ENCODE data around the gene CD248. TPM values are rescaled to one million over a fixed set of nuclear protein-coding genes. Genes with fewer than 3 reads are reported as not detected.

The CD248 gene
- total RNA-seq, 1 experiment from 2014 or later = not detected

DNA sequence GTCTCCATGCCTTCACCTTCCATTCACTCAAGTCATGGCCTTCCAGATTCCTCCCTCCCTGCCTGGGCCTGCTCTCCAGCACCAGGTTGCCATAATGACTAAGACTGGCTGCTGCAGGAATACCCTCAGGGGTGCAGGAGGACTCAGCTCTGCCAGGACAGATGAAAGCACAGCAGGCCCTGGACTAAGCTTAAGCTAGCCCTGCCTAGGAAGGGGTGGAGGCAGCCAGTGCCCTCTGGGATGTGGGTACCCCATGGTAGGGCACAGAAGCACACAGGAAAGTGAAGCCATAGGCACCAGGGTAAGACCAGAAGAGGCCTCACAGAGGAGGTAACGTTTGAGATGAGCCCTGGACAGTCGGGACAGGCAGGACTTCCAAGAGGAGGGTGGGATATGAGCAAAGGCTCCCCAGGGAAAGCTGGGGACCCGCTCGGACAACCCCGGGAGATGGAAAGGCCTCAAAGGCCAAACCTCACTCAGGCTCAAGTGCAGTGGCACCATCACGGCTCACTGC is 22.4 kb upstream of the CD248 start:
- H3K36me3 ChIP-seq (ENCODE audit: low read depth) = no peaks in the 10 kb centered on the region
- peaks cover 24% of the 10 kb centered on the region; the same call in 1 of the 2 replicates for H3F3A ChIP-seq (ENCODE audit: insufficient read depth, low read depth)
- no peak overlapping the region for H2AFZ ChIP-seq
- H3K27me3 ChIP-seq (ENCODE audit: insufficient read depth, low read depth) = no peaks in the 10 kb centered on the region
- H3K9me2 ChIP-seq (ENCODE audit: insufficient read depth) = no peaks in the 10 kb centered on the region
- no TSS peak for BruUV-seq (replicated peaks)
- no peak overlapping the region for H3K27ac ChIP-seq
- H3K4me1 ChIP-seq (replicated peaks; ENCODE audit: insufficient read depth) = peaks cover 26% of the 10 kb centered on the region
- H3K4me2 ChIP-seq = no peak overlapping the region
- no peak for TF ChIP-seq EZH2 (IDR thresholded peaks at IDR 0.05; ENCODE audit: low read depth)
- TF ChIP-seq, protein P1, sequence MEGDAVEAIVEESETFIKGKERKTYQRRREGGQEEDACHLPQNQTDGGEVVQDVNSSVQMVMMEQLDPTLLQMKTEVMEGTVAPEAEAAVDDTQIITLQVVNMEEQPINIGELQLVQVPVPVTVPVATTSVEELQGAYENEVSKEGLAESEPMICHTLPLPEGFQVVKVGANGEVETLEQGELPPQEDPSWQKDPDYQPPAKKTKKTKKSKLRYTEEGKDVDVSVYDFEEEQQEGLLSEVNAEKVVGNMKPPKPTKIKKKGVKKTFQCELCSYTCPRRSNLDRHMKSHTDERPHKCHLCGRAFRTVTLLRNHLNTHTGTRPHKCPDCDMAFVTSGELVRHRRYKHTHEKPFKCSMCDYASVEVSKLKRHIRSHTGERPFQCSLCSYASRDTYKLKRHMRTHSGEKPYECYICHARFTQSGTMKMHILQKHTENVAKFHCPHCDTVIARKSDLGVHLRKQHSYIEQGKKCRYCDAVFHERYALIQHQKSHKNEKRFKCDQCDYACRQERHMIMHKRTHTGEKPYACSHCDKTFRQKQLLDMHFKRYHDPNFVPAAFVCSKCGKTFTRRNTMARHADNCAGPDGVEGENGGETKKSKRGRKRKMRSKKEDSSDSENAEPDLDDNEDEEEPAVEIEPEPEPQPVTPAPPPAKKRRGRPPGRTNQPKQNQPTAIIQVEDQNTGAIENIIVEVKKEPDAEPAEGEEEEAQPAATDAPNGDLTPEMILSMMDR (conservative IDR thresholded peaks at IDR 0.05) = no peak
- intact Hi-C loops (cut with micrococcal nuclease; ENCODE audit: unreplicated experiment) = no loop called here
- peaks cover 18% of the 10 kb centered on the region for H4K20me1 ChIP-seq (ENCODE audit: insufficient read depth)
- H3K4me3 ChIP-seq = no peak overlapping the region
- H3K9me3 ChIP-seq (ENCODE audit: insufficient read depth, low read depth) = no peaks in the 10 kb centered on the region
- POLR2A ChIA-PET (ENCODE audit: unreplicated experiment) = interaction anchor here (0.5 kb wide), 1 partner anchor 545 kb away, joined by 6 read pairs; no protein-coding TSS in a partner anchor
- H3K79me2 ChIP-seq (ENCODE audit: low read depth) = peaks cover 25% of the 10 kb centered on the region
- DNase-seq = no peak
- CTCF ChIA-PET = interaction anchor here (0.5 kb wide), 2 partner anchors 14 to 29 kb away, joined by 3 read pairs; no protein-coding TSS in a partner anchor

DNA sequence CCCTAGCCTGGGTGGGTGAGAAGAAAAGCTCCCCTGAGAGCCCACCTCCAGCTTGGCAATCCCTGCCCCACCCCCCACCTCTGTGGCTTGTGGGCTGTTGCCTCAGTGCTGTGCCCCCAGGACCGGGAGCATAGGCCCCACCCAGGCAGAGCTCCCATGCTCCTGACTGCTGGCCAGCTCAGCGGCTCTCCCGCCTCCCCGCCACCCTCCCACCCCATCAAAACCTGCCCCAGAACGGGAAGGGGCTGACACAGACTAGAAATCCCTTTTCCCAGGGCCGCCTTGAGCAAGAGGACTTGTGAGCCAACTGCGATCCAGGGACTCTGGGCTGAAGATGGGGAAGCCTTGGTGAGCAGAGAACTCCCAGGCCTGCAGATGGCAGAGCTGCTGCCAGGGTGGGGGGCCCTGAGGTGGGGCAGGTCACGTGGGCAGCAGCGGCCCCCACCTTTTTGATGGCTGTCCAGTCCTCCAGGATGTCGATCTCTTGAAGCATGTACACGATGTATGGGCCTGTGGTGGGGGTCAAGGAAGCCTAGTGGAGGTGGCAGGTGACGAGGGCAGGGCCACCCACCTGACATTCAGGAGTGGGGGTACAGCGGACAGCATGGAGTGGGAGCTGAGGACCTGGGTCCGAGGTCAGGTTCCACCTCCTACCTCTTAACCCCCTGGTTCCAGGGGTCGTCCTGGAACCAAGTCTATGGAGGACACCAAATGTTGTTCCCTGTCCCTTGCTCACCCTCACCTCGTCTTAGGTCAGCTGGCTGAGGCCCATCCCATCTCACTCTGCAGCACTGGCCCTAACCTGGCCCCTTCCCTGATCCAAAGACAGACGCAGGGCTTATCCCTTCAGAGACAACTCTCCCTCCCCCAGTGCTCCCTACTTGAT is 21.7 kb upstream of the CD248 start:
- intact Hi-C loops (cut with micrococcal nuclease; ENCODE audit: unreplicated experiment) = no loop called here
- BruUV-seq (replicated peaks) = no TSS peak
- Histone ChIP-seq H3K9me3 (ENCODE audit: insufficient read depth, low read depth) (no peaks in the 10 kb centered on the region), H3K79me2 (ENCODE audit: low read depth) (peaks cover 18% of the 10 kb centered on the region), H3K4me3 (no peak overlapping the region), H3F3A (ENCODE audit: insufficient read depth, low read depth) (peaks cover 20% of the 10 kb centered on the region; the same call in 1 of the 2 replicates), H3K9me2 (ENCODE audit: insufficient read depth) (no peaks in the 10 kb centered on the region), H3K36me3 (ENCODE audit: low read depth) (no peaks in the 10 kb centered on the region), H2AFZ (no peak overlapping the region), H3K4me2 (no peak overlapping the region), H3K27me3 (ENCODE audit: insufficient read depth, low read depth) (no peaks in the 10 kb centered on the region), H4K20me1 (ENCODE audit: insufficient read depth) (peaks cover 14% of the 10 kb centered on the region), H3K27ac (no peak overlapping the region), H3K4me1 (replicated peaks; ENCODE audit: insufficient read depth) (peaks cover 19% of the 10 kb centered on the region)
- CTCF ChIA-PET = interaction anchor here (0.5 to 0.6 kb wide), 3 partner anchors 28 to 388 kb away, joined by 3 to 8 read pairs (median 7); no protein-coding TSS in a partner anchor
- POLR2A ChIA-PET (ENCODE audit: unreplicated experiment) = interaction anchor here (0.7 kb wide), 1 partner anchor 26 kb away, joined by 5 read pairs; no protein-coding TSS in a partner anchor
- TF ChIP-seq, protein P1 (conservative IDR thresholded peaks at IDR 0.05) = no peak
- no peak for TF ChIP-seq EZH2 (IDR thresholded peaks at IDR 0.05; ENCODE audit: low read depth)
- no peak for DNase-seq

DNA sequence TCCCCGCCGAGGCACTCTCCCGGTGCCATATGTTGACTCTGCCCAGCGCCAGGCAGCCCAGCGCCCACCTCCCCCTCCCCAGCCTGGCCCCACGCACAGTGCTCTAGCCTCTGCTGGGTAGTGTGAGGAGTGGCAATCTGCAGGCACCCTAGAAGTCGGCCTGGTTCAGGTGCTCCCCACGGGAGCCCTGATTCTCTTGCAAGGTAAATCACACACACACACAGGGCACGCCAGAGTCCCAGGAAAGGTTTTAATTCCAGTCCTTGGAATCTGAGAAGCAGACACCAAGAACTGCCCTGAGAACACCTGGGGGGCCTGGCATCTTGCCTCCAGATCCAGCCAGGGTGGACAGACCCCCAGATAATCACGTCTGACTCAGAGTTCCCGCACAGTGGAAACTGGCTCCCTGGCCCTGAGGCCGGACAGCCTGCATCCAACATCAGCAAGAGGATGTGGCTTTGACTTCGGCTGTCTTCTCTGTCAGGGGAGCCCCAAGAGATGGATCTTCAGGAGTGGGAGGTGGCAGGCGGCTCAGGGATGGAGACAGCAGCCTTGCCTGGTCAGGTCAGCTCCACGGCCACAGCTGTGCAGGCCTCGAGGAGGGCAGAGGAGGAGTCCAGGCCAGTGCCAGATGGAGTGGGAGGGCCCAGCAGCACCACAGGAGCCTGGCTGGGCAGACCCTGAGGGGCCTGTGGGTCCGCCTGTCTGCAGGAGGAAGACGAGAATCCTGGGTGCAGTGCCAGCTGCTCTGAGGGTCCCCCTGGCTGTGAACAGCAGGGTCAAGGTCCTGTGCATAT is 20.5 kb upstream of the CD248 start:
- peaks cover 16% of the 10 kb centered on the region for H3K4me1 ChIP-seq (replicated peaks; ENCODE audit: insufficient read depth)
- intact Hi-C loops (cut with micrococcal nuclease; ENCODE audit: unreplicated experiment) = loop anchor here (2.0 kb wide), 1 partner anchor 114 kb away; no protein-coding TSS in a partner anchor
- no peak for TF ChIP-seq EZH2 (IDR thresholded peaks at IDR 0.05; ENCODE audit: low read depth)
- TF ChIP-seq, protein P1 (conservative IDR thresholded peaks at IDR 0.05) = no peak
- ChIA-PET CTCF (no interaction called here), POLR2A (ENCODE audit: unreplicated experiment) (no interaction called here)
- peaks cover 16% of the 10 kb centered on the region; the same call in 1 of the 2 replicates for H3F3A ChIP-seq (ENCODE audit: insufficient read depth, low read depth)
- H4K20me1 ChIP-seq (ENCODE audit: insufficient read depth) = peaks cover 8% of the 10 kb centered on the region
- no peak overlapping the region for H2AFZ ChIP-seq
- no peaks in the 10 kb centered on the region for H3K9me3 ChIP-seq (ENCODE audit: insufficient read depth, low read depth)
- peaks cover 8% of the 10 kb centered on the region; the same call in 1 of the 2 replicates for H3K79me2 ChIP-seq (ENCODE audit: low read depth)
- no peak for DNase-seq
- H3K27me3 ChIP-seq (ENCODE audit: insufficient read depth, low read depth) = no peaks in the 10 kb centered on the region
- H3K9me2 ChIP-seq (ENCODE audit: insufficient read depth) = no peaks in the 10 kb centered on the region
- no peak overlapping the region for H3K4me3 ChIP-seq
- no peak overlapping the region for H3K27ac ChIP-seq
- H3K36me3 ChIP-seq (ENCODE audit: low read depth) = no peaks in the 10 kb centered on the region
- BruUV-seq (replicated peaks) = no TSS peak
- peak overlapping the region; percentile 82; the same call in 1 of the 2 replicates for H3K4me2 ChIP-seq
